Cortex of kidney (tissue), 1 donor: ENCODE data around the gene PUM1.
"Not testable (repeated sequence)": the region's sequence is repeated elsewhere in the genome, so short reads cannot be mapped to it uniquely, and the experiment has no call there.

Source experiments
- DNase-seq: peaks from one replicate; lab custom pipeline; 2025; lab: John Stamatoyannopoulos, UW

Gene PUM1

DNA sequence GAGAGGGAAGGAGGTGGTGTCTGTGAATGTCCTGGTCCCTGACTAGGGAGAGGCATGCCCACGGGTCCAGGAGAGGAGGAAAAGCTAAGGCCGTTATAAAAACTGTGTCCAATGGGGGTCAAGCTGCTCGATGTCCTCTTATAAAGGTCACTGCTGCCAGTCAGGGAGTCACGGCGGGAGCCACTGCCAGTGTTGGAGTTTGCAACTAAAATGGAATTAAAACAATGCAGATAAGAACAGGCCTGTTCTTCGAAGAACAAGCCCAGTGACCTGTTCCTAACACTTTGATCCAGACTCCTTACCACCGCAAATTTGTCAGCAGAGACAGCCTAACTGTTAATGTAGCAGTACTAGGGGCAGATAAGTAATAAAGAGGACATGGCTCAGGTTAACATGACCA is 100.8 kb downstream of the PUM1 start:
- DNase-seq = no peak

GRCh38 chr1:30962609-30963508 is 102.7 kb downstream of the PUM1 start:
- DNase-seq = no peak

DNA sequence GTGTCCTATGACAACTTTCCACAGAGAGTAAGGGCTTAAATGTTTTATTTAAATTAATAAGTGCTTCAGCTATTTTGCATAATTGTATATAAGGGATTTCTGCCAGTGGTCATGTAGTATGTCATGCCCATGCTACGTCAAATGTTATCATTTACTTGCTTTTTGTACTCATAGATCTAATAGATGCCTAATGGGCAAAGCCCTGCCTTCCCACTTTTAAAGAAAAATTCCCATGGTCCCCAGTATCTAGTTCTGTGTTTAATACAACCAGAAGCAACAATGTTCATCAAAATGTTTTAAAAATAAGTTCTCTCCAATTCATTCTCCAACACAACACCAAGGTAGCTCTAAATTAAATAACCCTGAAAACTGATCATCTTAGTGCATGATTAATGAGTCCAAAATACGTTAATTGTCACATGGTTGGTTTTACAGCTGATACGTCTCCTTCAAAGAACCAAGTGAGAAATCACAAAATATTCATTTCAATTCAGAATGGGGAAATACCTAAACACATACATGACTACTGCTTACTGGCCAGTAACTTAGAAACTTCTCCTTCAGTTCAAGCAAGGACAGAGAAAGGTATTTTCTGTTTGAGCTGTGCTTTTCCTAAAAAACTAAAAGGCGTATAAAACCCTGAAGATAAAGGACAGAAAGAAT is 107.8 kb downstream of the PUM1 start:
- DNase-seq = no peak

- no peak for DNase-seq
Measured at GRCh38 chr1:30955448-30956015, 110.0 kb downstream of the PUM1 start.

DNA sequence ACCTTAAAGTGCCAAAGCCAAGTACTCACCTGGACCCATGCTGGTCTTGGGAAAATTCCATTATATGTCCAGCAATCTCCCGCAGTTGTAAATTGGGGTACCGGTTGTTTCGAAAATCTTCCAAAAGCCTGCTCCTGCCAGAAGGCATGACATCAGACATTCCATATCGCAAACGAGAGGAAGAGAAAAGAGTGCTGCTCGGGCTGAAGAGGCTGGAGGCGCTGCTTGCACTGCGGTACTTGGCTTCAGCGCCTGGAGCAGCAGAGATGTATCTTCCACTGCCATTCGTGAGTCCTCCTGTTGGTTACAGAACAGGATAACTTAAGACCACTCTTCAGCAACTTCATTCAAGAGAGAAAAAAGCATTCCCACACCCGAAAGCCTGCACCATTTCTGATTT is 111.8 kb downstream of the PUM1 start:
- no peak for DNase-seq

- DNase-seq = no peak
Measured at GRCh38 chr1:30952098-30952497, 113.4 kb downstream of the PUM1 start.

DNA sequence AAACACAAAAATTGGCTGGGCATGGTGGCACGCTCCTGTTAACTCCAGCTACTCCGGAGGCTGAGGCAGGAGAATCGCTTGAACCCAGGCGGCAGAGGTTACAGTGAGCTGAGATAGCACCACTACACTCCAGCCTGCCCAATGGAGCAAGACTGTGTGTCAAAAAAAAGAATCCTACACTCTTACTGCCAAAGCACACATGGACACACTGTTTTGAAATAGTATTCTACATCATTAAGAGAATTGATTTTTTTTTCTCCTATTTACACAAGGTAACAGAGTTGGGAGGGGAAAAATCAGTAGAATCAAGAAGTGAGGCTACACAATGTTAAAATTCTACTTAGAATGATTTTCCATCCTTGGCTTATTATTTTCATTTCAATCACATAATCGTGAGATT is 114.8 kb downstream of the PUM1 start:
- no peak for DNase-seq

DNA sequence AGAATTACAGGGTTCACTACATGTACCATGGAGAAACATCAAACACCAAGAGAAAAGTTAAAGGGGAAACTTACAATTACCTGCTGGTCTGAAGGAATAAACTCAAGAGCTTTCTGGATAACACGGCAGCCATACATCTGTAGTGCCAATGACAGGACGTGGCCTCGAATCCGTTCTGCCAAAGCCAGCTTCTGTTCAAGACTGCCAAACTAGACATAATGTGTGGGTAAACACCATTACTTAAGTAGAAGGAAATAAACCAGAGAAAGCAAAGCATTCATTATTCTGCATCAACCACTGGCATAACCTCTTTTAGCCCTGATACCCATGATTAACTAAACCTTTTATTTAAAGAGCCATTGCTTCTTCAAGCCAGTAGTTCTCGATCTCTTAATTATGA is 115.5 kb downstream of the PUM1 start:
- no peak for DNase-seq

- not testable (repeated sequence) for DNase-seq
Measured at GRCh38 chr1:30949487-30949838, 116.1 kb downstream of the PUM1 start.

DNA sequence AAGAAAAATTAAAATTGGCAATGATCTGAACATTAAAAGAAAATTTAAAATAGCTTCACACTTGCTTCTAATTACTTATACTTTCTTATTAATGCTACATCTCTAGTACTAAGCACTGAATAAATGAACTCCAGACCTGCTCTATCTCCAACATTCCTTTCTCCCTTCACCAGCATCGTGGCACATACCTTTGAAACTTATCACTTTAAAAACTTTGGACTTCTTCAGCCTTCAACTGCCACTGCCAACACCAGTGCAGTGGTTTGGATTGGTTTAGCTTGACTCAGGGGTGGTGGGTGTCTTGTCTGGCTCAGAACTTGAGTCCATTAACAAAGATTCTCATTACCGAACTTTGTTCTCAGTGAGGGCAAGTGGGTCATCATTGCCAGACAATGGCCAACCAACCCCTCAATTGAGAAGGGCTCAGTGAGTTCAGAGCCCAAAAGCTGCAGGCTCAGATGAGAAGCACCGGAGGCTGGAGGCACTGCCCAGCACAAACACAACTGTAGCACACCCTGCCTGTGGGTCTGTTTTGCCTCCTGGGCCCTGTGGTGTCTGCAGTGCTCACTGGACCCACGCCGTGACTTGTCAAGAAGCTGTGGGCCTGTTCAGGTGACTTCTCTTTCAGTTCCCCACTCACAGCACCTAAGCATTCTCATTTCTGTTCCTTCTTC is 116.6 kb downstream of the PUM1 start:
- DNase-seq = not testable (repeated sequence)

DNA sequence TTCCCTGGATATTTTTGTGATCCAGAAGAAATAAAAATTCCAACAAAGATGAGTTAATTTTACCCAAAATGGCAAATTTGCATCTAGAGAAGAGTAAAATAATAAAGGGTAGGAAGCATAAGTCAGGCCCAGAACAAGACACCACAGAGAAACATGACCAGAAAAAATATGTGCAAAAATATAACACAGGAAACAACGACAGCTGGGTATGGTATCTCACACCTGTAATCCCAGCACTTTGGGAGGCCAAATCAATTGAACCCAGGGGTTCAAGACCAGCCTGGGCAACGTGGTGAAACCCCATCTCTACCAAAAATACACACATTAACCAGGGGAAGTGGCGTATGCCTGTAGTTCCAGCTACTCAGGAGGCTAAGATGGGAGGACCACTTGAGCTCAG is 117.2 kb downstream of the PUM1 start:
- DNase-seq = no peak

DNA sequence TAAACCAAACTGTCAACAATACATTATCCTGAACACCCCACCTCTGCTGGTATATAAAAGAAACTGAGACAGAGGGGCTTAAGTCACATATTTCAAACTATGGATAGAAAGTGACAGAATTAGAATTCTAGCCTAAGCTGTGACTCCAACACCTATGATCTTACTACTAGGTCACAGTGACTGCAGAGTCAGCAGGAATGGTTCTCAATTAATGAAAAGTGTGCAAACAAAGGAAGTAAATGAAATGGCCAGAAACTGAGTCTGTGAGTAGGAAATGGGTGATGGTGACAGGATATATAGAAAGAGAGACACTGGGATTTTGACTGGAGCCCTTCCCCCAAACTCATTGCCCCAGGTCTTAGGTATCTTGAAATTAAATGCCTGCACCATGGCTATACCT is 118.3 kb downstream of the PUM1 start:
- no peak for DNase-seq

- DNase-seq = no peak
Measured at GRCh38 chr1:30942326-30942963, 123.1 kb downstream of the PUM1 start.

- DNase-seq = no peak
Measured at GRCh38 chr1:30940541-30940940, 125.0 kb downstream of the PUM1 start.

GRCh38 chr1:30936541-30937171 is 128.9 kb downstream of the PUM1 start:
- DNase-seq = no peak

GRCh38 chr1:30935758-30936157 is 129.8 kb downstream of the PUM1 start:
- DNase-seq = not testable (repeated sequence)

- no peak for DNase-seq
Measured at GRCh38 chr1:30934613-30935012, 130.9 kb downstream of the PUM1 start.

DNA sequence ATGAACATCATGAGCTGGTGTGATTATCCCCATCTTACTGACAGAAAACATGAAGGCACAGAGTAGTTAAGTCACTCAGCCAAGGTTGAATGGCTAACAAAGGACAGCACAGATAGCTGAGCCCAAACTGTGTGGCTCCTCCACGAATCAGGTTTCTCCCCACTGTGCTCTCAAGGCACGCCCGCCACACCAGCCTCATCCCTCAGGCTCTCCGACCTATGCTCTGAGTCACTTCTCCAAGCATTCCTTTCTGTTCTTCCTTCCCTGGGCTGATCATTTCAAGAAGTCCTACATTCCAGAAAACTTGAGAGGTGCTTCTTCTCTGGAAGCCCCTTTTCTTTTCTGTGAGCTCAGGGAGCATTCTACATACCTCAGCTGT is 131.7 kb downstream of the PUM1 start:
- DNase-seq = no peak

DNA sequence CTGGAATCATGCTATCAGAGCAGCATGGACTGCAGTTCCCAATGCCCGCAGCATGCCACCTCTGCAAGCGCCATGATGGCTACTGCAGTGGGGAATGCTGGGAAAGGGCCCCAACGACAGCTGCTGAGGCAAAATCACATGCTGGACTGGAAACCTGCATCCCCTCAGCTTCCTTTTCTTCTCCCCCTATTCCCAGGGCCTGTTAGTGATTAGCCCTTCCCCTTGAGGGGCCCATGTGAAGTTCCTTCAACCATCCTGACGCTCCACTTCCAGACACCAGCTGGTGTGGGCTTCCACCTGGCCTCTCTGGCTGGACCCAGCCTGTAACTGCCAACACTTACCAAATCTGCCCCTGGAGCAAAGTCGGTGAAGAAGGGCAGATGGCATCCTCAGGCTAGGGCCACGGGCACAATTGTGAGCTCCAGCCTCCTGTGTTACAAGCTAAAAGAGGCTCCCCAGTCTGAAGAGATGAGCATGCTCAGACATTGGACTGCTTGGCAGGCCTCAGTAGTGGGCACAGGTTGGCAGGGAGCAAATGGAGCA is 134.8 kb downstream of the PUM1 start:
- no peak for DNase-seq

DNA sequence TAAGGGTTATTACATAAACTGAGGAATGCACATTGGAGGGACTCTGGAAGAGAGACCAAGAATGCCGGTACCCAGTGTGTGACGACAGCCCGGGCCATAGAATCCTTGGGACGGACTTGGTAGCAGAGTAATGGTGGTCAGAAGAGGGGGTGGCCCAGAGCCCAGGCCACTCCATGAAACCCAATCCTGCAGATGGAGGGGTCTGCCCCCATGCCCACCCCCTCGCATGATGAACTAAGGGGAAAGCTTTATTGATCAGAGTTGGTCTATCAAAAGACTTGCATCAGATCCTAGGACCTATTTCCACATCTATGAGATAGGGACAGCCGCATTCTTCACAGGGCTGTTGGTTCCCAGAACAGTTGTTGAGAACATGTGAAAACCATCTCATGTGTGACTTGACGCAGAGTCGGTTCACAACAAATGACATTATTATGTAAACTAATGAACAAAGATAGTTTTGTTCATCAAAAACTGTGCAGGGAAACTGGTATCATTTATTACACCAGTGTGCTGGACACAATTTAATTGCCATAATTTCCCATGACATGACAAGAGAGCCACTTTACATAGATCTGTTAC is 135.5 kb downstream of the PUM1 start:
- no peak for DNase-seq
